OCI-LY7 (cell line): ENCODE results near the gene ARSJ. TPM values are rescaled to one million over a fixed set of nuclear protein-coding genes. Genes with fewer than 3 reads are reported as not detected.
"Not testable (repeated sequence)": the region's sequence is repeated elsewhere in the genome, so short reads cannot be mapped to it uniquely, and the experiment has no call there.

ENCODE experiments used
- BruUV-seq: library from RNA; stranded (reverse); fragments of 400-500 nt; replicated peaks from 2 replicates; lab custom pipeline; 2021; lab: Mats Ljungman, UMichigan
- CTCF ChIA-PET: fragments of 300-600 bp; sonication (Branson Sonifier 250); formaldehyde crosslinking; loops from one replicate; lab custom pipeline; 2022; ENCODE audit warnings: antibody characterized with exemption; ENCODE audit not compliant: unreplicated experiment; lab: Charles Lee
- POLR2A ChIA-PET: fragments of 300-600 bp; sonication (Branson Sonifier 250); formaldehyde crosslinking; loops from one replicate; lab custom pipeline; 2022; ENCODE audit warnings: antibody characterized with exemption; lab: Charles Lee
- DNase-seq: peaks from one replicate; pipeline ENCODE4 v3.0.0-alpha.2; 2015; ENCODE audit warnings: low spot score
- H2AFZ ChIP-seq: fragments of 200-600 bp; sonication (generic), shearing (Covaris generic); 2 replicates; pipeline ENCODE4 v1.6.1; 2014; ENCODE audit warnings: mild to moderate bottlenecking, antibody characterized with exemption, low read length, moderate library complexity
- H3K27ac ChIP-seq: fragments of 200-600 bp; sonication (generic); 2 replicates; pipeline ENCODE4 v1.5.1; 2014; ENCODE audit warnings: mixed run types, low read depth, mild to moderate bottlenecking, moderate library complexity, low read length, inconsistent platforms; ENCODE audit not compliant: poor library complexity, severe bottlenecking
- H3K36me3 ChIP-seq: fragments of 200-600 bp; sonication (generic); 2 replicates; pipeline ENCODE4 v1.6.1; 2014; ENCODE audit warnings: mild to moderate bottlenecking, antibody characterized with exemption, low read length, moderate library complexity, mixed read lengths; ENCODE audit not compliant: insufficient read depth
- H3K4me1 ChIP-seq: fragments of 200-600 bp; sonication (generic); 2 replicates; pipeline ENCODE4 v1.5.1; 2014; ENCODE audit warnings: mild to moderate bottlenecking, low read length; ENCODE audit not compliant: insufficient read depth, poor library complexity, severe bottlenecking
- H3K4me2 ChIP-seq: fragments of 200-600 bp; sonication (generic); 2 replicates; pipeline ENCODE4 v1.6.1; 2014; ENCODE audit warnings: mild to moderate bottlenecking, low read length
- H3K4me3 ChIP-seq: fragments of 200-600 bp; sonication (generic); 2 replicates; pipeline ENCODE4 v1.5.1; 2014; ENCODE audit warnings: mild to moderate bottlenecking, low read depth, low read length; ENCODE audit not compliant: poor library complexity, severe bottlenecking
- H3K79me2 ChIP-seq: fragments of 200-600 bp; sonication (generic); 2 replicates; pipeline ENCODE4 v1.6.1; 2016; ENCODE audit warnings: low read depth, mild to moderate bottlenecking, low read length, moderate library complexity, mixed read lengths; ENCODE audit not compliant: insufficient read depth
- H3K9me2 ChIP-seq: fragments of 200-600 bp; sonication (generic); 2 replicates; pipeline ENCODE4 v1.6.1; 2016; ENCODE audit warnings: mild to moderate bottlenecking, low read length, mixed read lengths; ENCODE audit not compliant: insufficient read depth
- H3K9me3 ChIP-seq: fragments of 200-600 bp; sonication (generic); 2 replicates; pipeline ENCODE4 v1.6.1; 2014; ENCODE audit warnings: mild to moderate bottlenecking, mixed run types, low read length, mixed read lengths
- H4K20me1 ChIP-seq: fragments of 200-600 bp; sonication (generic); 2 replicates; pipeline ENCODE4 v1.6.1; 2014; ENCODE audit warnings: mild to moderate bottlenecking, antibody characterized with exemption, low read length, moderate library complexity, mixed read lengths; ENCODE audit not compliant: insufficient read depth
- EZH2phosphoT487 ChIP-seq: fragments of 200-600 bp; sonication (generic); IDR thresholded peaks from 2 replicates; pipeline ENCODE4 v1.6.1; 2018; ENCODE audit warnings: low read depth, borderline replicate concordance, mild to moderate bottlenecking, mixed run types, antibody characterized with exemption, low read length, moderate library complexity, mixed read lengths
- intact Hi-C: fragments of 100-400 bp; cut with micrococcal nuclease; formaldehyde crosslinking; loops from one replicate; pipeline ENCODE4 v1.10.0; 2022; ENCODE audit not compliant: unreplicated experiment
- total RNA-seq, 2 experiments: library from RNA; depleted of rRNA in 1 of 2; stranded (reverse); fragments of >200 nt in 1 of 2; shearing (Covaris generic) in 1 of 2; gene quantifications; 2 replicates each; pipeline ENCODE4 v1.2.3, GENCODE V29; 2014 to 2022
- TF ChIP-seq, protein P1 (sequence below): fragments of 200-600 bp; sonication (generic); conservative IDR thresholded peaks from 2 replicates; pipeline ENCODE4 v1.5.1; 2014; ENCODE audit warnings: mild to moderate bottlenecking, antibody characterized with exemption, low read length, moderate library complexity, mixed read lengths

ARSJ gene
- total RNA-seq, 2 experiments from 2014 or later = not detected

DNA sequence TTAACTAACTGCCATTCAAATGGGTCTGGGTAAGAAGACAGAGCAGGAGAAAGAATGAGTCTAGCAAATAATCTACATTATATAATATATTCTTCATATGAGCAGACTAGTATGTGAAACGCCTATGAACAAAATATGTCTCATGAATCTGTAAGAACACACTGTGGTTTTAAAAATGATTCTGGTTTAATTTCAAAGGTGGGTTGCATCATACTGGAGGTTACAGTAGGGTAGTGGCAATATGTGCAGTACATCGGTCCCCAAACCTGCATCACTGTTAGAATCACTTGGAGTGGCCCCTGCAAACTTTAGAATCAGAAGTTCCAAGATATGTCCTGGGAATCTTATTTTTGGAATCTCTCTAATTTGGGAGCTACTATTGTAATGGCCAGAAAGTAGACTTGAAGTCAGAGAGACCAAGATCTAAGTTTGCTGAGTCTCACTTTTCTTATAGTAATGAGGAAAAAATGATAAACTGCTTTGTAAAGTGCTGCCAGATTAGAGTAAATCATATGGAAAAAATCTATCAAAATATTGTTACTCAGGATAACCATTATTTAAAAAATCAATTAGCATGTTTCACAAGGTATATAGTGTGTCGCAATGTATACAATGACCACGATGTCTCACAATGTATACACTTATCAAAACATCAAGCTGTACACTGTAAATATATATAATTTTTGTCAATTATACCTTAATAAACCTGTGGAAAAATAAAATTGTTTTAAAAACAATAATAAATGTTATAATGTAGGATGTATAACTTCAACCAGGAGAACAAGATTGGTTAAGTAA lies 37.9 kb upstream of the ARSJ start:
- H3K4me3 ChIP-seq = no peak overlapping the region
- POLR2A ChIA-PET = interaction anchor here (0.8 to 0.9 kb wide), 2 partner anchors 57 to 558 kb away, joined by 3 to 4 read pairs; no protein-coding TSS in a partner anchor
- no peak overlapping the region for H3K27ac ChIP-seq
- H3K9me2 ChIP-seq = no peaks in the 10 kb centered on the region
- CTCF ChIA-PET = no interaction called here
- H3K79me2 ChIP-seq = no peaks in the 10 kb centered on the region
- TF ChIP-seq, protein P1, sequence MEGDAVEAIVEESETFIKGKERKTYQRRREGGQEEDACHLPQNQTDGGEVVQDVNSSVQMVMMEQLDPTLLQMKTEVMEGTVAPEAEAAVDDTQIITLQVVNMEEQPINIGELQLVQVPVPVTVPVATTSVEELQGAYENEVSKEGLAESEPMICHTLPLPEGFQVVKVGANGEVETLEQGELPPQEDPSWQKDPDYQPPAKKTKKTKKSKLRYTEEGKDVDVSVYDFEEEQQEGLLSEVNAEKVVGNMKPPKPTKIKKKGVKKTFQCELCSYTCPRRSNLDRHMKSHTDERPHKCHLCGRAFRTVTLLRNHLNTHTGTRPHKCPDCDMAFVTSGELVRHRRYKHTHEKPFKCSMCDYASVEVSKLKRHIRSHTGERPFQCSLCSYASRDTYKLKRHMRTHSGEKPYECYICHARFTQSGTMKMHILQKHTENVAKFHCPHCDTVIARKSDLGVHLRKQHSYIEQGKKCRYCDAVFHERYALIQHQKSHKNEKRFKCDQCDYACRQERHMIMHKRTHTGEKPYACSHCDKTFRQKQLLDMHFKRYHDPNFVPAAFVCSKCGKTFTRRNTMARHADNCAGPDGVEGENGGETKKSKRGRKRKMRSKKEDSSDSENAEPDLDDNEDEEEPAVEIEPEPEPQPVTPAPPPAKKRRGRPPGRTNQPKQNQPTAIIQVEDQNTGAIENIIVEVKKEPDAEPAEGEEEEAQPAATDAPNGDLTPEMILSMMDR = no peak
- no peak for TF ChIP-seq EZH2phosphoT487
- H4K20me1 ChIP-seq = no peaks in the 10 kb centered on the region
- no TSS peak for BruUV-seq
- H3K9me3 ChIP-seq = no peaks in the 10 kb centered on the region
- no peaks in the 10 kb centered on the region for H3K4me1 ChIP-seq
- DNase-seq = no peak
- intact Hi-C loops = no loop called here
- H3K4me2 ChIP-seq = no peak overlapping the region
- no peak overlapping the region for H2AFZ ChIP-seq
- H3K36me3 ChIP-seq = no peaks in the 10 kb centered on the region

DNA sequence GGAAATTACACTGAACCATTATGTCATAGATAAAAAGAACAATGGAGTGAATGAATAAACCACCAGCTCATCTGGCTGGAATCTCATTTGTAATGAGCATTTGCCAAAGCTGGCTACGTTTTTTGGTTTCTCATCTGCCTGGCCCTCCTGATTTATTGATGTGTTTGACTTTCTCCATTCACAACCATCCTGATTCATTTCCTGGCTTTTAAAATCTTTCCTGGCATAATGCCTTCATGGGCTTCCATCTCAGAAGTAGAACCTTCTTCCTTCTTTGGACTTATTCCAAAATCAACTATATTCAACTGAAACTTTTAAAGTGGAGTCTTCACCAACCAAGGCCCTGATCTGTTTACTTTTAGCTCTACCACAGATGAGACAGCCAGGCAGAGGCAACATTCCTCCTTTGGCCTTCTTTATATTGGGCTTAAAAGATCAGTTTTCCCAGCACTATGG lies 36.0 kb upstream of the ARSJ start:
- no peaks in the 10 kb centered on the region for H3K9me2 ChIP-seq
- intact Hi-C loops = no loop called here
- H3K4me2 ChIP-seq = no peak overlapping the region
- H3K36me3 ChIP-seq = no peaks in the 10 kb centered on the region
- H3K4me1 ChIP-seq = no peaks in the 10 kb centered on the region
- TF ChIP-seq EZH2phosphoT487 = no peak
- TF ChIP-seq, protein P1 = no peak
- no peak for DNase-seq
- H3K27ac ChIP-seq = no peak overlapping the region
- no TSS peak for BruUV-seq
- ChIA-PET CTCF (no interaction called here), POLR2A (interaction anchor here (0.6 to 1.3 kb wide), 6 partner anchors 8 to 329 kb away, joined by 3 to 5 read pairs (median 3); no protein-coding TSS in a partner anchor)
- H2AFZ ChIP-seq = no peak overlapping the region
- H4K20me1 ChIP-seq = no peaks in the 10 kb centered on the region
- H3K4me3 ChIP-seq = no peak overlapping the region
- H3K79me2 ChIP-seq = no peaks in the 10 kb centered on the region
- H3K9me3 ChIP-seq = no peaks in the 10 kb centered on the region

DNA sequence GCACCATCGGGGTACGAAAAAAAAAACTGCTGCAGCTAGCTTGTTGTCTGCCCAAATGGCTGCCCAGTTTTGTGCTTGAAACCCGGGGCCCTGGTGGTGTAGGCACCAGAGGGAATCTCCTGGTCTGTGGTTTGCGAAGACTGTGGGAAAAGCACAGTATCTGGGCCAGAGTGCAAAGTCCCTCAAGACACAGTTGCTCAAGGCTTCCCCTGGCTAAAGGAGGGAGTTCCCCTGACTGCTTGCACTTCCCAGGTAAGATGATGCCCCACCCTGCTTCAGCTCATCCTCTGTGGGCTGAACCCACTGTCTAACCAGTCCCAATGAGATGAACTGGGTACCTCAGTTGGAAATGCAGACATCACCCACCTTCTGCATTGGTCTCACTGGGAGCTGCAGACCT lies 33.8 kb upstream of the ARSJ start:
- BruUV-seq, H3K9me3 ChIP-seq, H3K27ac ChIP-seq, H2AFZ ChIP-seq, CTCF ChIA-PET, H3K4me3 ChIP-seq, H4K20me1 ChIP-seq, H3K4me1 ChIP-seq, H3K79me2 ChIP-seq, intact Hi-C loops, H3K36me3 ChIP-seq, DNase-seq, H3K4me2 ChIP-seq, H3K9me2 ChIP-seq: not testable (repeated sequence)
- POLR2A ChIA-PET = interaction anchor here (1.1 to 1.5 kb wide), 2 partner anchors 28 to 72 kb away, joined by 3 read pairs; no protein-coding TSS in a partner anchor
